ENCODE data around the gene PBX3.

PBX3 gene

DNA sequence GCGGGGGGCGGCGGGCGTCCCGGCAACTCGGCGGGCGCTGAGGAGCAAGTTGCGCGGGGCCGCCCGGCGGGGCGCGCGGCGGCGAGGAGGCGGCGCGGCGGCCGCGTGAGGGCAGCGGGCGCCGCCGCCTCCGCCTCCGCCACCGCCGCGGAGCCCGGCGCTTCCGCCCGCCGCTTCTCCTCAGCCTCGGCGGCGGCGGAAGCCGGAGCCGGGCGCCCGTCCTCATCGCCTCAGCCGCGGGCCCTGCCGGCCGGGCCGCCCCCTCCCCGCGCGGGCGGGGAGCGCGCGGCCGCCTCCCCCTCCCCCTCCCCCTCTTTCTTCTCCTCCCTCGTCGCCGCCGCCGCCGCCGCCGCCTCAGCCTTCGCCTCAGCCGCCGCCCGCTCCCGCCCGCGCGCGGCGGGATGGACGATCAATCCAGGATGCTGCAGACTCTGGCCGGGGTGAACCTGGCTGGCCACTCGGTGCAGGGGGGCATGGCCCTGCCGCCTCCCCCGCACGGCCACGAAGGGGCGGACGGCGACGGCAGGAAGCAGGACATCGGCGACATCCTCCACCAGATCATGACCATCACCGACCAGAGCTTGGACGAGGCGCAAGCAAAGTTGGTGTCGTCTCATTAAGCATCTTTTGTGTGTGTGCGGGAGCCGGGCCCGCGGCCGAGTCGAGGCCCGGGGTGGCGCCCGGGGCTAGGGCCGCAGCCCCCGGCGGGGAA, at the start of gene PBX3:
Gene PBX3 (plus strand): TSS at position 321 of the 712 bp plus-strand sequence.
- DNase-seq: no peak

DNA sequence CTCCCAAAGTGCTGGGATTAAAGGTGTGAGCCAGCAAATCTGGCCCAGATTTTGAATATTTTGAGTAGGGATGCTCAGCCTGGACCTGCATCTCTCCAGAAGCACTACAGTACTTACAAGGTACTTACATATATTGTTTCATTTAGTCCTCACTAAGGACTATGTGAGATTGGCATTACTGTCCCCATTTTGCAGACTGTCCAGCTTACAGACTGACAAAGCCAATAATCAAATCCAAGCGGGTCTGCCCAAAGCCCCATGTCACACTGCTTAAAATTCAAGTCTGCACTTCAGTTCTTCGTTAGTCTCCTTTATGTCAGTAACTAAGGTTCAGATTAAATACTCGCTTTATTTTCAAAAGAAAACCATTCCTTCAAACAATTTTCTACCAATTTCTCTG, 47.3 kb upstream of the PBX3 start:
- no peak for DNase-seq

DNA sequence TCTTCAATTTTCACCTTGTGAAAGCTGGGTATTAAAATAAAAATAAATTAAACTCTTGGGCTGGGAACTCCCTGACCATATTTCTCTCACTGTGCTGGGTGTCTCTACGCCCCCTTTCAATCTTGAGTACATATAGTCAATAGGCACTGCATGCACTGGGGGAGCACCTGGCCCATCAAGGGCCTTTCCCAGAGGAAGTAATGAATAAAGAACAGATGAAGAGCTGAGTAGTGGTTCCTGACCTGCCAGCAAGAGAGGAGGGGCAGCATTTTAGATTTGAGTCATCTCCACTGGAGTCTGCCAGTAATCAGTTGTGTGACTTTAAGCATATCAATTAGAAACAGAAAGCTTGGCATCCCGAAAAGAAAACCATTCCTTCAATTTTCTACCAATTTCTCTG, 46.4 kb upstream of the PBX3 start:
- DNase-seq: no peak

DNA sequence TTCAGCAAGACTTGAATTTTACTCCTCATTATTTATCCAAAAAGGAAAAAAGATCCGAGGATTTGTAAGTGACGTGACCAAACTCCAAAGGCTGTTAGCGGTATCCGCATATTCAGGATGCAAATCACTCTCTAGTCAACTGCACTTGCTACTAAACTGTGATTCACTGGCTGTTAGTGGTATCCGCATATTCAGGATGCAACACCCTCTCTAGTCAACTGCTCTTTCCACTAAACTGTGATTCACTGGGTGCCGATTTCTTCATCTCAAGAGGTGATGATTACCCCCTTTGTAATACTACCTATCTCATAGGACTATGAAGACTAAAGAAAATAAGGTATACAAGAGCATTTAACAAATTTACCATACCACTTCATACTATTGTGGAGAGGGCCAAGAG, 45.8 kb upstream of the PBX3 start:
- no peak for DNase-seq

DNA sequence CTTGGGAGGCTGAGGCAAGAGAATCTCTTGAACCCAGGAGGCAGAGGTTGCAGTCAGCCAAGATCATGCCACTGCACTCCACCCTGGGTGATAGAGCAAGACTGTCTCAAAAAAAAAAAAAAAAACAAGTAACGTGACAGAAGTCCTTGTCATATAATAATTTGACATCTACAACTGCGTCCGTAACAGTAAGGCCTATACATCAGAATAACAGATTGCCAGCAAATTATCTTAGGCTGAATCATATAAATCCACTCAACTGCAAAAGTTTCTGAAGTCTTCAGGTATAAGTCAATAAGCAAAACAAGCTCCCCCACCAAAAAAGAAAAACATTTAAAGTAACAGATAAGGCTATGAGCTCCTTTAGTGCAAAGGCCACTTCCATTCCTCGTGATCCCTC, 43.5 kb upstream of the PBX3 start:
- DNase-seq: no peak

DNA sequence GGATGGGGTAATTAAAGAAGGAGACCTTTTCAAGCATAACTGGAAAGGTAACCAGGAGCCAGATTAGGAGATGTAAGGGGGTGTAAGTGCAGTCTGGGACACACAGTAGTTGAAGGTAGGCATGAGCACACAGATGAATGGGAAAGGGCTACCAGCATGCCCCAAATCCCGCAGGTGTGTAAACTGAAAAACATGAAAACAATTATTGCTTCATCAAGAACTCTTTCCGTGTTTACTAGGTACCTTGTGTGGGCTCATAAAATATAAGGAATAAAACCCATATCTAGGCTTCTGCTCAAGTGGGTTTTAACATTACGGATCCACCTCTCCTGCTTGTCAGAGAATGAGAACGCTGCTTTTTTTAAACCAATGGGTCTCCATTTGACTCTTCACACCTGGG, 41.3 kb upstream of the PBX3 start:
- DNase-seq: no peak

DNA sequence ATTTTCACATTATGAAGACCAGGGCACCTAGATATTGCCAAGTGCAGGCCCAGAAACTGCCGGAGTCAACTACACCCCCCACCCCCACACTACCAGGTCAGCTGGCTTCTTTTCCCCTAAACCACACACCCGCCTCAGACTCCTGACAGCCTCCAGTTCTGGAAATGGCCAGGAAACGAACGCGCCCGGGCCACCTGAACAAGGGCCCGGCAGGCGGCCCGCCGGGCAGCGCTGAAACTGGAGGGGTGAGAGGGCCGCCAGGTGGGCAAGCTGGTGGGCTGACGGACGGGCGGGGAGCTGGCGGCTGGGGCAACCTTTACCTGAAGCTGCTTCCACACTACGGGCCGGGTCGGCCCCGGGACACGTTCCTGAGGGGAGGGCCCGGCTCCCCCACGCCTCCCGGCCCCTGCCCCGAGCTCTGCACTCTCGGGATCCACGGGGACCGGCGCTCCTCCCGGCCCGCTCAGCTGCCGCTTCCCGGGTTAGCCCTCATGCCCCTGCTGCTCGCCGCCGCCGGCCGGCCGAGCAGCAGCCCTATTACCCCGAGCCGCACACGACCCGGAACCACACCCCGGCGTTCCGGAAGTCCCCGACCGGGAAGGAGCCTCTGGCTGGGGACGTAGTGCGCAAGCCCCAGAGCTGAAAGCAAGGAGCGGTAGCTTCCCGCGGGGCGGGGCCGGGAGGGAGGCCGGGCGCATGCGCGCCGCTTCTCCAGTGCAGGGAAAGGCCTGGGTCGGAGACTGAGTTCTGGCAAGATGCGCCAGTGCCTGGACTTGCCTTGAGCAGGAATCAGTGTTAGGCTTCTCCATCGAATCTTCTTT, 40.3 kb upstream of the PBX3 start, which contains the start of gene MAPKAP1:
Gene MAPKAP1 (minus strand): TSS at position 558 of the 821 bp plus-strand sequence. CDS start 34,634 bp downstream, outside the sequence.
- peak; percentile 82 to 88 for DNase-seq

DNA sequence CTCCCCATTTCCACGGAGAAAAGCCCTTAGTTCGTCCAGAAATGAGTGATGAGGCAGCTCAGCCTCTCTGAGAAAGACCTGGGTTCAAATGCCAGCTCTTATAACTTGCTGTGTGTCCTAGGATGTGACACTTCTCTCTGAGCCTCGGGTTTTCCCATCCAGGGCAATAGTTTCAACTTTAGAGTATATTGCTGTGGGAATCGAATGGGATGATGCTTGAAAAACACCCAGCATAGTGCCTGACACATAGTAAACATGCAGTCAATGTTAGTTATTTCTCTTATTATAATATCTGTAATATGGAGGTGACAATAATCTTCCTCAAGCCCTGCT, 39.7 kb upstream of the PBX3 start:
- no peak for DNase-seq

DNA sequence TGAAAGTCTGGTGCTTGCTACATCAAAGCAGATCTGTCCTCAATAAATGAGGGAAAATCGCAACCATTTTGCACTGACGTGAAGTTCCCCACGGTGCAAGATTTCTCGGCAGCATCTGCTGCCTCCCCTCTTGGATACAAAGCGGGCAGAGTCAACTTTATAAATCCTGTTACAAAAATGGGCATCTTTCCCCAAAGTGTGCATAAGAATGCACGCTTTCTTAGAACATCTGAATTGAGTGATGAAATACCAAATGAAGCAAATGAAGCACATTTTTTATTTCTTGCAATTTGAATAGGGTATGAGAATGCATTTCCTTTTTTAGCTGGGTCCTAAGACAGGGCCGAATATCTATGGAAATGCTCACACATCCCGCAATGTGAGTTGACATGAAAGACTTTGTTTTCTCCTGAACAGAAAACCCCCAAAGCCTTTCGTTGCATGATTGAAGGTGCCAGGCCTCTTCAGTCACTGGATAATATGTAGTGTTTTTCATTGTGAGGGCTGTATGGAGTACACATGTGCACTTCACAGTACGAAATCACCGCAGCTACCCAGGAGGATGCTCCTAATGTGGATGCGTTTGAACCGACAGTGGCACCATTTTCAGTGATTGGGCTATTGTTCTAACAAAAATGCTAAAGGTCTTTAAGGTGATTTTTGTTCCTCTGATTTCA, 20.6 kb upstream of the PBX3 start:
- no peak for DNase-seq

DNA sequence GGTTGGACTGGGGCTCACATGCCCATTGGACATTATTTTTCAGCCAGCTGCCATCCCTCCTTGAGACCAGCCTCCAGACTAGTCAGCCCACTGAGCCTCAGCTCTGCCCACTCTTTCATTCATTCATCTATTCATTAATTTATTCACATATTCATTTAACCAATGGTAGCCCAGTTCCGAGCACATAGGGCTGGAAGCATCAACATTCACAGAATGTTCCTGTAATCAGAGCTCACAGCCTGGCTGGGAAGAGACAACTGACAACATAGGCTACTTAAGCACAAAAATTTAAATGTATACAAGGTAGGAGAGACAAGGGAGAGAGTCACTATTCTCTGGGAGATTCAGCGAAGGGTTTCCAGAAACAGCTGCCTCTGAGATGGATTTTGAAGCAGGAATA, 17.0 kb upstream of the PBX3 start:
- no peak for DNase-seq

DNA sequence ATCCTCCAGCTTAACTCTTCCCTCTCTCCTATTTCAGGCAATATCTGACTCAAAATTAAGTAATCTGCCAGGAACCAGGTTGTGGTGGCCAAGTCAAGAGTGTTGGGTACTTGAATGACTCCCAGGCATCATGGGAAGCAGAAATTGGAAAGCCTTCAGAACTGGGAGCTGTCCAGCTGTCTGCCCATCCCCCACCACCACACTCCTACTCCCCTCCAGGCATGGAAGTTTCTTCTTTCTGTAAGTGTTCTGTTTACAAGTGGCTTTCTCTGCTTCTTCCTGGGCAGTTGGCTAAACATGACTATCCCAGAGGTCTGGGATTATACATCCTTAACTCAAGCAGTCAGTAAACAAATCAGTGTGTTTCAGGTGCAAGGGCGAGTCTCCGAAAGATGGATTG, 14.6 kb upstream of the PBX3 start:
- no peak for DNase-seq

DNA sequence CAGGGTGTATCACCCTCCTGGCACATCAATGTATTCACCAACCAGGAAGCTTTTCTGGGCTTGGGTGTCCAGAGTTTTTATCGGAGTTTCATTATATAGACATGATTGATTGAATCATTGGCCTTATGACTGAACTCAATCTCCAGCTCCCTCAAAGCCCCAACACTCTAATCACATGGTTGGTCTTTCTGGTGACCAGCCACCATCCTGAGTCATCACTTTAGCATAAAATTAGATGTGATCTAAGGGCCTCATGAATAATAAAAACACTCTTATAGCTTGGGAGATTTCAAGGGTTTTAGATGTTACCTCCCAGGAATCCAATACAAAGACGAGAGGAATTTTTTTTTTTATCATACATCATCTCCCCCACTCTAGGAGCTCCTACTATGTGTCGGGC, 7.7 kb upstream of the PBX3 start:
- no peak for DNase-seq

DNA sequence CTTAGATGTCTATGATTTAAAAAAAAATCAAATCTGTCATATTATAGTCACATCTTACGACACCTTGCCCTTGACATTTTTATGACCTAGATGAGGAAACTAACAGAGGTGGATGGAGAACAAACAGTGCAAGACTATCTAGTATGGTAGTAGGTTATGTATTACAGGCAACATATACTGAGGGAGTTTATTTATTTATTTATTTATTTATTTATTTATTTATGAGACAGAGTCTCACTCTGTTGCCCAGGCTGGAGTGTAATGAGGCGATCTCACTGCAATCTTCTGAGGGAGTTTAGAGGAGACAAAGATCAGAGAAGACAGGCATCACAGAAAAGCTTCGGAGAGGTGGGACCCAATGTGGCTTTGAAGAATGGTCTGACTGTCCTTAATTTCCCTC, 4.5 kb upstream of the PBX3 start:
- DNase-seq: no peak

DNA sequence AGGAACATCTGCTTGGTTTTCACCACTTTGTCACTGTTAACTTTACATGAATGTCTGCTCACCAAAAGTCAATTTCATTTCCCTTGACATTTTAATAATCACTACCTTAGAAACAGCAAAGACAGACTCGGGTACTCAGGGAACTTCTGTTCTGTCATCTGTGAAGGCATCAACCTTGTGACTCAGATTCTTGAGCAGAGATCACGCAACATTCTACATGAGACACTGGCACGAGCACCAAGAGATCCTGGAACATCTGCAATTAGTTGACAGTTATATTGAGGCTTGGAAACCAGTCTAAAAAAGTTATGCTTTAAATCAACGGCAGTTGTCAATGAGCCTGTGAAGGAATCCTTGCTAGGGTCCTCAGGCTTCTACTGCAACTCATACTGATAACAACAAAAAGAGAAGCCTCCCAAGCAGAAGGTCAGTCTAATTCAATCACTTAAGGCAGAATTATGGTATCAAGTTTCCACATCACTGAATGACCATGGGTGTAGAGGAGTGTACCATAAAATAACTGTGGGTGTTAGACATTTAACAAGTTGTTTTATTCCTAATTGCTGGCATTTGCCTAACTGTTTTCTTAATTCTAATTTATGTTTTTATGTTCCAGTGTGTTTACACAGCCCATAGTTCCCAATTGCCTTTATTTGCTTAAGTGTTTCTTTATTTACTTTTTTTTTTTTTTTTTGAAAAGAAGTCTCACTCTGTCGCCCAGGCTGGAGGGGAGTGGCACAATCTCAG, 3.3 kb upstream of the PBX3 start:
- DNase-seq: no peak

DNA sequence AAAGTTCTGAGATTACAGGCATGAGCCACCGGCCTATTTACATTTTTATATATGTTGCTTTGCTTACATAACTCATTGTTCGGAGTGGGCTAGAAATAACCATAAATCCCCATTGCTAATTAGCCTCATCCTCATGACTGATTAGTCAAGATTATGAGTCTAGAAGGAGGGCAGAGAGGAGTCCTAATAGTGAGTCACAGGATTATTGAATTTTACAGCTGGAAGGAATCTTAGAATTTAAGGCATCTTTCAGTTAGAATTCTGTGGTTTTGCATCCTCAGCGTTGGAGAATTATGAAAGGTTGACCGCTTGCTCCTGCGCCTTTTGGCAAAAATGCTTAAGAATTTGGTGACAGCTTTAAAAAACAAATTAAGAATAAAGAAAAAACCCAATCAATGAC, 2.6 kb upstream of the PBX3 start:
- DNase-seq: no peak

DNA sequence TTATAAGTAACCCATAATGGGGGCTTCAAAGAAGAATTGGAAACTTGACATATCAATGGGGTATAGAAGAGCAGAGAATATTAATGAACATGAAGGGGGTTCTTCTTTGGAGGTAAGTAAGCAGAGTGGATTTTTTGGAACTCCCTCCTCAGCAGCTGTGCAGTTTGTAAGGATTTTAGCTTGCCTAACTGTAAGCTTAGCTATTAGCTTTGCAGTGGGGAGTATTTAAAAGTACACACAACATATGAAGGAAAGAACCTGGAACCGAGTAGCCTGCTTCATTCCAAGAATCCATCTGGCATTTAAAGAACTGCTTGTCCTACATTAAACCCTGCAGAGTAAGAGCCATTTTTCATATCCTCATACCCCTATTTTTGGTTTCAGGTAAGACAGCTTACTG, 2.2 kb upstream of the PBX3 start:
- DNase-seq: no peak

DNA sequence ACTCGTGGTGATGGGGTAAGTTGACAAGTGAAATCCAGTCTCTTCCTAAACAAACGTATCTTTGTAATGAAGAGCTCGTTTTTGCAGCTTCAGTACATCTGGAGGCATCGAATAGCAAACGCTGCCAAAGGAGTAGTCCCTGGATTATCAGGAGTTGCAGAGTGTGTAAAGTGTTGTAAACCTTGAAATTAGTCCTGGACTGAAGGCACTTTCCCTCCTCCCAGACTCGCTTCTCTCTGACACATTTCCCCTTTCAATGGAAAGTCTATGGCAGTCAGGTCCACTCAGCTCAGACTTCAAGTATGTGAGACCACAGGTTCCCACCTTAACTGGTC, 1.5 kb upstream of the PBX3 start:
- no peak for DNase-seq

DNA sequence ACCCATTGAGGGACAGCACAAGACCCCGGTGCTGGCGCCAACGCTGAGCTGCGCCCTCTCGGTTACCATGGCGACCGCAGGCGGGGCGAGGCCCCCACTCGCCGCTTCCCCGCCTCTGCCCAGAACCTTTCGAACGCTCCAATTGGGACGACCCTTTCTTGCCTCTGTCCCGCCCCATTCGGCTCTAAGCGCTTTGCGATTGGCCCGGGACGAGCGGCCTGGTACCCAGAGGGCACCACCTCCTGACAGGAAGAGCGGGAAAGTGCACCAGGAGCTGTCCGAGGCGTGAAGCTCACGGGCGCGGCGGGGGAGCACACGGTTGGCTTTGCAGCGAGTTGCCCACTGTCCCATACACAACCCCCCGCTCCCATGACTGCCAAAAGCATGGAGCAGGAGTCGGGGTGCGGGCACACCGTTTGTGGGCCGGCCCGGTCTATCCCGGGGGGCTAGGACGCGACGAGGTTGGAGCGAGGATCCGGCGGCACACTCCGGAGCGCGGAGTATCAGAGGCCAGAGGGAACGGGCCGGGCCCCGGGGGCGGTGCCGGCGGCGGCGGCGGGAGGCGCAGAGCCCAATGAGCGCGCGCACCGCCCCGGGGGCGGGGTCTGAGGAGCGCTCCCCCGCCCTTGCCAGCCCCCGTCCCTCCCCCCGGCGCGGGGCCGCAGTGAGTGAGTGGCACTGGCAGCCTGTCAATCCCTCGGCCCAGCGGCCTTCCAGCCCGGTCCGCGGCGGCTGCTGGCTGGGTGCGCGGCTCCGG, 978 bp upstream of the PBX3 start:
- DNase-seq: peak; percentile 76 to 81

DNA sequence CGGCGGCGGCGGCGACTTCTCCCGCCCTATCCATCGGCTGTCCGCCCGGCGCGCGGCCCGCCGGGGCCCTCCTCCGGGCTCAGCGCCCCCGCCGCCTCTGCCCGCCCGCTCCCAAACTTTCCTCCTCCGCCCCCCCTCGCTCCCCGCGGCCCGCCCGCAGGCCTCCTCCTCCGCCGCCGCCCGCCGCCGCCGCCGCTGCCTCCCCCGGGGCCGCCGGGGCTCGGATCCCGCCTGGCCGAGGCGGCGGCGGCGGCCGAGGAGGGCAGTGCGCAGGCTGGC, 460 bp upstream of the PBX3 start:
- DNase-seq: no peak

DNA sequence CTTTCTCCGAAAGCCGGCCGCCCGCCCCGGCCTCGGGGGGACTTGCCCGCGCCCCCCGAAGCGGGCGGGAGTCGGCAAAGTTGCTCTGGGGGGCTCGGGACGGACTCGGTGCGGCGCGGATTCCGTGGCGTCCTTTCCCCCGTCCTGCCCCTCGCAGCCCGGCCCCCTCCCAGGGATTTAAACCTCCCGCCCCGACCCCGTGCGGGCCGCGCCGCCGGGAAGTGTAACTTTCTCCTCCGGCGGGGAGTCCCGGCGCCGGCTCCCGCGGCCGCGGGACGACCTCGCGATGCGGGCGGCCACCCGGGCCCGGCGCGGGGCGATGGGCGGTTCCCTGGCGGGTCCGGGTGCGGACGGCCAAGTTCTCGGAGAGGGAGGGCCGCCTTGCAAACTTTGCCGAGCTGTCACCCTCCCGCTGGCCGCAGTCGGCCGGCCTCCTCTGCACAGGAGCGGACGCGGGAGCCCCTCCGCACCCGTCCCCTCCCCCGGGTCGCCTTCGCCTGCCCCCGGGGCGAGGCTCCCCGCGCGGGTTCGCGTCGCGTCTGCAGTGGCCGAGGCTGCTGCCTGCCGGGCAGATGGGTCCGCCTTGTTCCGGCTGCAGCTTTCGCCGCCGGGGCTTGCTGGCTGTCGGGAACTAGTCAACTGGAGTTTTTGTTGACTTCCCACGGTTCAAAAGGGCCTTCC, 732 bp downstream of the PBX3 start:
- DNase-seq: no peak

DNA sequence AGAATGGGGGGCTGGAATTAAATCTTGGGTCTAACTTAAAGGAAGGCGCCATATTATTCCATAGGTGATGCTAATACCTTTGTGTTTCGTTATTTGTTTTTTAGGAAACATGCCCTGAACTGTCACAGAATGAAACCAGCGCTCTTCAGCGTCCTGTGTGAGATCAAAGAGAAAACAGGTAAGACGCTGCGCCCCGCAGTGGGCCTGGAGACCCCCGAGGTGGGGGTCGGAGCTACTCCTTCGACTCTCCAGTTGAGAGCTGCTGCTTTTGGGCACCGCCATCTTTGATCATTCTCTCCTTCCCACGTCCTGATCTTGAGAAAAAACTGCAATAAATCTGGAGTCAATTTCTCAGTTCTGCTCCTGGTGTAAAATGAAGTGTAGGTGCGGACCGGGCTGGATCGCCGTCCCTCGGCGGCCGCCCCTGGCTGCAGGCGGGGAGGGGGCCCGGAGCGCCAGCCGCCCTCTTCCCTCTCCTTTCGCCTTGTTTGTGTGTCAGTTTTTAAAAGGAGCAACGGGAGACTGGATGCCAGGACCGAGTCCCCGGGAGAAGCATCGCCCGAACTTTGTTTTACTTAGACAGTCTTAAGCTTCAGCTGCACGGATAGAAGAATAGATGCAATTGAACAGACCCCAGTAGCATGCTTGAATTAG, 1.4 kb downstream of the PBX3 start:
- DNase-seq: no peak
